K562 (cell line): ENCODE data around the gene STIL.

Experiments
- BRCA1 ChIP-seq, 2 experiments: fragments of 450-650 bp in 1 of 2; sonication (generic) in 1 of 2; formaldehyde crosslinking in 1 of 2; IDR thresholded peaks; 2 replicates each; pipeline versions ENCODE4 v1.5.0 to v1.6.1; 2017 to 2020; ENCODE audit warnings: mild to moderate bottlenecking in 1 of 2, missing genetic modification reagents in 1 of 2
- C11orf30 ChIP-seq: fragments of 450-650 bp; IDR thresholded peaks from 2 replicates; pipeline ENCODE4 v1.6.1; 2016; ENCODE audit warnings: low read depth, mild to moderate bottlenecking
- MBD2 ChIP-seq: sonication (generic); IDR thresholded peaks from 2 replicates; pipeline ENCODE4 v1.6.1; 2016; ENCODE audit warnings: low read depth, borderline replicate concordance
- MTF1 ChIP-seq: fragments of 250-450 bp; sonication (Bioruptor Pico); IDR thresholded peaks from 2 replicates; pipeline ENCODE4 v1.9.0; 2021; ENCODE audit warnings: moderate library complexity, mild to moderate bottlenecking, inconsistent platforms, borderline replicate concordance
- SMAD3 ChIP-seq: fragments of 450-650 bp; formaldehyde crosslinking; conservative IDR thresholded peaks from 2 replicates; pipeline ENCODE4 v1.4.0; 2020; ENCODE audit warnings: mild to moderate bottlenecking
- TEAD1 ChIP-seq, 2 experiments: fragments of 450-650 bp in 1 of 2; sonication (generic) in 1 of 2; formaldehyde crosslinking; IDR thresholded peaks; 2 replicates each; pipeline versions ENCODE4 v1.4.0 to v1.8.0; 2020 to 2022; ENCODE audit warnings: mild to moderate bottlenecking in 2 of 2, missing genetic modification reagents in 1 of 2
- TEAD4 ChIP-seq, 2 experiments: sonication (generic) in 1 of 2; formaldehyde crosslinking in 1 of 2; IDR thresholded peaks; 2 replicates each; pipeline versions ENCODE4 v1.6.1 to v1.8.0; 2012 to 2022; ENCODE audit warnings: borderline replicate concordance in 1 of 2, inconsistent platforms in 1 of 2, low read length in 1 of 2, mild to moderate bottlenecking in 1 of 2, missing genetic modification reagents in 1 of 2
- ZNF551 ChIP-seq: fragments of 250-450 bp; sonication (Bioruptor Pico); IDR thresholded peaks from 2 replicates; pipeline ENCODE4 v1.5.0; 2021; ENCODE audit warnings: mild to moderate bottlenecking, moderate library complexity
- TF ChIP-seq, protein P1 (sequence below): sonication (generic); formaldehyde crosslinking; IDR thresholded peaks from 2 replicates; pipeline ENCODE4 v1.5.0; 2020; ENCODE audit warnings: missing genetic modification reagents
- TF ChIP-seq, protein P2 (sequence below), 3 experiments: IDR thresholded peaks in 2 of 3; conservative IDR thresholded peaks in 1 of 3; 2 replicates each; pipeline ENCODE4 v1.5.1; 2011 to 2012; ENCODE audit warnings: low read length in 3 of 3, mild to moderate bottlenecking in 3 of 3, control low read depth in 2 of 3, improper control_type of control experiment in 1 of 3, inconsistent platforms in 1 of 3, low read depth in 1 of 3, mixed read lengths in 1 of 3, moderate library complexity in 1 of 3; ENCODE audit not compliant: insufficient read depth in 2 of 3
- TF ChIP-seq, protein P3 (sequence below): sonication (generic); formaldehyde crosslinking; IDR thresholded peaks from 2 replicates; pipeline ENCODE4 v1.8.0; 2023; ENCODE audit warnings: mild to moderate bottlenecking, missing genetic modification reagents

DNA sequence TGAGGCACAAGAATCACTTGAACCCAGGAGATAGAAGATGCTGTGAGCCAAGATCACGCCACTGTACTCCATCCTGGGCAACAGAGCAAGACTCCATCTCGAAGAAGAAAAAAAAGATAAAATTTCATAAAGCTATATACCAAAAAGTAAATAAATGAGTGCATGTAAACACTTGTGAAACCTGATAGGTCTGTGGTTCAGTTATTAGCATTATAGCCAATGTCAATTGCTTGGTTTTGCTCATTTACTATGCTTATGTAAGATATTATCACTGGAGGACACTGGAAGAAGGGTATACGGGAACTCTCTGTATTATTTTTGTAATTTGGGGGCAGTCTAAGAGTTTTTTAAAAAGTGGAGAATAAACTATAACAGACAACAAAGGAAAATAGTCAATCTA lies 64.2 kb downstream of the STIL start:
- TF ChIP-seq TEAD1 (CRISPR knock-in tag; IDR thresholded peaks at IDR 0.05) (no peak), MTF1 (no peak), SMAD3 (CRISPR knock-in tag) (no peak), TEAD4 (IDR thresholded peaks at IDR 0.05; ENCODE audit: low read length) (no peak), TEAD4 (CRISPR knock-in tag; IDR thresholded peaks at IDR 0.05; ENCODE audit: borderline replicate concordance) (no peak), C11orf30 (no peak), BRCA1 (IDR thresholded peaks at IDR 0.05) (no peak), BRCA1 (CRISPR knock-in tag; IDR thresholded peaks at IDR 0.05) (no peak), MBD2 (no peak), ZNF551 (CRISPR knock-in tag) (no peak)
- TF ChIP-seq, protein P1, sequence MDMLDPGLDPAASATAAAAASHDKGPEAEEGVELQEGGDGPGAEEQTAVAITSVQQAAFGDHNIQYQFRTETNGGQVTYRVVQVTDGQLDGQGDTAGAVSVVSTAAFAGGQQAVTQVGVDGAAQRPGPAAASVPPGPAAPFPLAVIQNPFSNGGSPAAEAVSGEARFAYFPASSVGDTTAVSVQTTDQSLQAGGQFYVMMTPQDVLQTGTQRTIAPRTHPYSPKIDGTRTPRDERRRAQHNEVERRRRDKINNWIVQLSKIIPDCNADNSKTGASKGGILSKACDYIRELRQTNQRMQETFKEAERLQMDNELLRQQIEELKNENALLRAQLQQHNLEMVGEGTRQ (CRISPR knock-in tag), result no peak
- TF ChIP-seq, protein P2, sequence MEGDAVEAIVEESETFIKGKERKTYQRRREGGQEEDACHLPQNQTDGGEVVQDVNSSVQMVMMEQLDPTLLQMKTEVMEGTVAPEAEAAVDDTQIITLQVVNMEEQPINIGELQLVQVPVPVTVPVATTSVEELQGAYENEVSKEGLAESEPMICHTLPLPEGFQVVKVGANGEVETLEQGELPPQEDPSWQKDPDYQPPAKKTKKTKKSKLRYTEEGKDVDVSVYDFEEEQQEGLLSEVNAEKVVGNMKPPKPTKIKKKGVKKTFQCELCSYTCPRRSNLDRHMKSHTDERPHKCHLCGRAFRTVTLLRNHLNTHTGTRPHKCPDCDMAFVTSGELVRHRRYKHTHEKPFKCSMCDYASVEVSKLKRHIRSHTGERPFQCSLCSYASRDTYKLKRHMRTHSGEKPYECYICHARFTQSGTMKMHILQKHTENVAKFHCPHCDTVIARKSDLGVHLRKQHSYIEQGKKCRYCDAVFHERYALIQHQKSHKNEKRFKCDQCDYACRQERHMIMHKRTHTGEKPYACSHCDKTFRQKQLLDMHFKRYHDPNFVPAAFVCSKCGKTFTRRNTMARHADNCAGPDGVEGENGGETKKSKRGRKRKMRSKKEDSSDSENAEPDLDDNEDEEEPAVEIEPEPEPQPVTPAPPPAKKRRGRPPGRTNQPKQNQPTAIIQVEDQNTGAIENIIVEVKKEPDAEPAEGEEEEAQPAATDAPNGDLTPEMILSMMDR (IDR thresholded peaks at IDR 0.05 in 2 of 3, conservative IDR thresholded peaks at IDR 0.05 in 1 of 3; ENCODE audit: insufficient read depth in 2 of 3, low read depth in 1 of 3, low read length in 3 of 3), result no peak
- TF ChIP-seq, protein P3, sequence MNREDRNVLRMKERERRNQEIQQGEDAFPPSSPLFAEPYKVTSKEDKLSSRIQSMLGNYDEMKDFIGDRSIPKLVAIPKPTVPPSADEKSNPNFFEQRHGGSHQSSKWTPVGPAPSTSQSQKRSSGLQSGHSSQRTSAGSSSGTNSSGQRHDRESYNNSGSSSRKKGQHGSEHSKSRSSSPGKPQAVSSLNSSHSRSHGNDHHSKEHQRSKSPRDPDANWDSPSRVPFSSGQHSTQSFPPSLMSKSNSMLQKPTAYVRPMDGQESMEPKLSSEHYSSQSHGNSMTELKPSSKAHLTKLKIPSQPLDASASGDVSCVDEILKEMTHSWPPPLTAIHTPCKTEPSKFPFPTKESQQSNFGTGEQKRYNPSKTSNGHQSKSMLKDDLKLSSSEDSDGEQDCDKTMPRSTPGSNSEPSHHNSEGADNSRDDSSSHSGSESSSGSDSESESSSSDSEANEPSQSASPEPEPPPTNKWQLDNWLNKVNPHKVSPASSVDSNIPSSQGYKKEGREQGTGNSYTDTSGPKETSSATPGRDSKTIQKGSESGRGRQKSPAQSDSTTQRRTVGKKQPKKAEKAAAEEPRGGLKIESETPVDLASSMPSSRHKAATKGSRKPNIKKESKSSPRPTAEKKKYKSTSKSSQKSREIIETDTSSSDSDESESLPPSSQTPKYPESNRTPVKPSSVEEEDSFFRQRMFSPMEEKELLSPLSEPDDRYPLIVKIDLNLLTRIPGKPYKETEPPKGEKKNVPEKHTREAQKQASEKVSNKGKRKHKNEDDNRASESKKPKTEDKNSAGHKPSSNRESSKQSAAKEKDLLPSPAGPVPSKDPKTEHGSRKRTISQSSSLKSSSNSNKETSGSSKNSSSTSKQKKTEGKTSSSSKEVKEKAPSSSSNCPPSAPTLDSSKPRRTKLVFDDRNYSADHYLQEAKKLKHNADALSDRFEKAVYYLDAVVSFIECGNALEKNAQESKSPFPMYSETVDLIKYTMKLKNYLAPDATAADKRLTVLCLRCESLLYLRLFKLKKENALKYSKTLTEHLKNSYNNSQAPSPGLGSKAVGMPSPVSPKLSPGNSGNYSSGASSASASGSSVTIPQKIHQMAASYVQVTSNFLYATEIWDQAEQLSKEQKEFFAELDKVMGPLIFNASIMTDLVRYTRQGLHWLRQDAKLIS, result no peak
